Measurements from ENCODE around the gene WWOX.

Gene WWOX

GRCh38 chr16:78117391-78117790, 17.9 kb downstream of the WWOX start:
- no peaks in the 10 kb centered on the region for H3F3A ChIP-seq (ENCODE audit: insufficient read depth, low read length)
- no peaks in the 10 kb centered on the region for H3K9me2 ChIP-seq (replicated peaks; ENCODE audit: insufficient read depth, low read length)
- H2AFZ ChIP-seq (ENCODE audit: low read length) = no peak overlapping the region
- H3K79me2 ChIP-seq (ENCODE audit: low read length) = no peaks in the 10 kb centered on the region
- no peak overlapping the region for H3K27ac ChIP-seq (ENCODE audit: low read length)
- no peaks in the 10 kb centered on the region for H4K20me1 ChIP-seq (ENCODE audit: insufficient read depth, low read length)
- H3K36me3 ChIP-seq (replicated peaks; ENCODE audit: insufficient read depth, low read length) = no peaks in the 10 kb centered on the region
- no peak overlapping the region for H3K4me3 ChIP-seq (ENCODE audit: low read length)
- no peaks in the 10 kb centered on the region for H3K27me3 ChIP-seq (replicated peaks; ENCODE audit: insufficient read depth, low read length)
- no peak overlapping the region for H3K4me2 ChIP-seq (ENCODE audit: low read depth, low read length)
- no peaks in the 10 kb centered on the region for H3K9me3 ChIP-seq (replicated peaks; ENCODE audit: insufficient read depth, low read length)
- no peak overlapping the region for H3K9ac ChIP-seq (ENCODE audit: low read length)
- no peaks in the 10 kb centered on the region for H3K4me1 ChIP-seq (ENCODE audit: low read length)
- TF ChIP-seq EZH2phosphoT487 (IDR thresholded peaks at IDR 0.05; ENCODE audit: low read length) (no peak), CTCF (IDR thresholded peaks at IDR 0.05; ENCODE audit: low read length) (no peak), EZH2 (optimal IDR thresholded peaks at IDR 0.05; ENCODE audit: low read depth, low read length) (no peak)
- no peak for DNase-seq

- H3K4me1 ChIP-seq (ENCODE audit: low read length) = no peaks in the 10 kb centered on the region
- DNase-seq = no peak
- H3F3A ChIP-seq (ENCODE audit: insufficient read depth, low read length) = no peaks in the 10 kb centered on the region
- no peaks in the 10 kb centered on the region for H3K9me2 ChIP-seq (replicated peaks; ENCODE audit: insufficient read depth, low read length)
- no peaks in the 10 kb centered on the region for H3K36me3 ChIP-seq (replicated peaks; ENCODE audit: insufficient read depth, low read length)
- no peak for TF ChIP-seq CTCF (IDR thresholded peaks at IDR 0.05; ENCODE audit: low read length)
- no peak for TF ChIP-seq EZH2phosphoT487 (IDR thresholded peaks at IDR 0.05; ENCODE audit: low read length)
- no peak for TF ChIP-seq EZH2 (optimal IDR thresholded peaks at IDR 0.05; ENCODE audit: low read depth, low read length)
- H3K79me2 ChIP-seq (ENCODE audit: low read length) = no peaks in the 10 kb centered on the region
- H3K9ac ChIP-seq (ENCODE audit: low read length) = no peak overlapping the region
- no peaks in the 10 kb centered on the region for H3K27me3 ChIP-seq (replicated peaks; ENCODE audit: insufficient read depth, low read length)
- H3K4me2 ChIP-seq (ENCODE audit: low read depth, low read length) = no peak overlapping the region
- H4K20me1 ChIP-seq (ENCODE audit: insufficient read depth, low read length) = no peaks in the 10 kb centered on the region
- no peak overlapping the region for H3K27ac ChIP-seq (ENCODE audit: low read length)
- no peaks in the 10 kb centered on the region for H3K9me3 ChIP-seq (replicated peaks; ENCODE audit: insufficient read depth, low read length)
- H2AFZ ChIP-seq (ENCODE audit: low read length) = no peak overlapping the region
- no peak overlapping the region for H3K4me3 ChIP-seq (ENCODE audit: low read length)
Measured at GRCh38 chr16:78118469-78119025, 19.1 kb downstream of the WWOX start.

GRCh38 chr16:78122774-78123315, 23.4 kb downstream of the WWOX start:
- peak; percentile 51 for DNase-seq
- Histone ChIP-seq H3K9me2 (replicated peaks; ENCODE audit: insufficient read depth, low read length) (no peaks in the 10 kb centered on the region), H3K9ac (ENCODE audit: low read length) (no peak overlapping the region), H3K79me2 (ENCODE audit: low read length) (no peaks in the 10 kb centered on the region), H3F3A (ENCODE audit: insufficient read depth, low read length) (no peaks in the 10 kb centered on the region), H3K4me2 (ENCODE audit: low read depth, low read length) (no peak overlapping the region), H3K27me3 (replicated peaks; ENCODE audit: insufficient read depth, low read length) (no peaks in the 10 kb centered on the region), H3K27ac (ENCODE audit: low read length) (no peak overlapping the region), H3K9me3 (replicated peaks; ENCODE audit: insufficient read depth, low read length) (no peaks in the 10 kb centered on the region), H3K36me3 (replicated peaks; ENCODE audit: insufficient read depth, low read length) (no peaks in the 10 kb centered on the region), H2AFZ (ENCODE audit: low read length) (no peak overlapping the region), H3K4me1 (ENCODE audit: low read length) (no peaks in the 10 kb centered on the region), H3K4me3 (ENCODE audit: low read length) (no peak overlapping the region), H4K20me1 (ENCODE audit: insufficient read depth, low read length) (no peaks in the 10 kb centered on the region)
- TF ChIP-seq EZH2 (optimal IDR thresholded peaks at IDR 0.05; ENCODE audit: low read depth, low read length) = no peak
- peak; percentile 23 for TF ChIP-seq CTCF (IDR thresholded peaks at IDR 0.05; ENCODE audit: low read length)
- no peak for TF ChIP-seq EZH2phosphoT487 (IDR thresholded peaks at IDR 0.05; ENCODE audit: low read length)

All from MM.1S (cell line).